Suppressor macrophage (primary cell): ENCODE results near the gene CMSS1.
"Not testable (repeated sequence)": the region's sequence is repeated elsewhere in the genome, so short reads cannot be mapped to it uniquely, and the experiment has no call there.

ENCODE experiments used
- DNase-seq, 4 experiments: peaks; one replicate each; pipeline ENCODE4 v3.0.0-alpha.2; 2020 to 2022

CMSS1 gene

DNA sequence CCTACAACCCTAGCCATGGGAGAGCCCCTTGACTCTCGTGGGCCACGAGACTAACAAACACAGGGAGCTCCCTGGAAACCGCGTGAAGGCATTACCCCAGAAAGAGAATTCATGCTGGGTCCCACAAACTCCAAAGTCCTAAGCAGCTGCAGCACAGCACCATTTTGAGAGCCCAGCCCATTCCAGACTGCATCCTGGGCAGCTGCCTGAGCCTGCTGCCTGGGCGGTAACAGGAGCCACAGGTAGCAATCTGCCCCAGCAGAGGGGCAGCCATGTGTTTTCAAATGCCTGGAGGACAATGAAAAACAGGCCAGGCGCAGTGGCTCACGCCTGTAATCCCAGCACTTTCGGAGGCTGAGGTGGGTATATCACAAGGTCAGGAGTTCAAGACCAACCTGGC, 380.2 kb downstream of the CMSS1 start:
- DNase-seq = no peak

GRCh38 chr3:100198579-100199269, 381.1 kb downstream of the CMSS1 start:
- no peak for DNase-seq

- no peak for DNase-seq
Observed at GRCh38 chr3:100205171-100205570, 387.5 kb downstream of the CMSS1 start.

DNA sequence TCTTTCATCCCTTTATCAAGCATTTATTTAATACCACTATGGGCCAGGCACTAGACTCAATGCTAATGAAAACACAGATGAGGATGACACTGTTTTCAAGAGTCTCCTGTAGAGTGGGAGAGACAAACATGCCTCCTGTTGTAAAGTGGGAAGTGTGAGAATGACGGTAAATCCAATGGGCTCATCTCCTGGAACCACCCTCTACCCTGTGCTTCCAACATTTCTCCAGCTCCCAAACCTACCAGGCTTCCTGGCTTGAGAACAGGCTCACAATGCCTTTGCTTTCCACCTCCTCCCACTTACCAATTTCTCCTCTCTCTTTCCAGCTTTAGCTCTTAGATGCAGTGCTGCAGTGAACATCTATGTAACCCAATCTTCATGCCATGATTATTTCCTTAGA, 389.0 kb downstream of the CMSS1 start:
- DNase-seq = no peak

GRCh38 chr3:100207886-100208285, 390.2 kb downstream of the CMSS1 start:
- no peak for DNase-seq

DNA sequence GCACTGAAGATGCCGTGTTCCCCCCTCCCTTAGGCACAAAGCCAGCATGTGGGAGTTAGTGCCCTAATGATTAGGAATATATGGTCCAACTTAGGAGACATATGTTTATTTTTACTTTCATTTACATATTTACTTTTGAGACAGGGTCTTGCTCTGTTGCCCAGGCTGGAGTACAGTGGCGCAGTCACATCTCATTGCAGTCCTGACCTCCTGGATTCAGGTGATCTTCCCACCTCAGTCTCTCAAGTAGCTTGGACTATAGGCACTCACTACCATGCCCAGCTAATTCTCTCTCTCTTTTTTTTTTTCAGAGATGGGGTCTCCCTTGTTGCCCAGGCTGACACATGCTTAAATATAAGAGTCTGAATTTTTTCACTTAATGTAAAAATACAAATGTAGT, 391.5 kb downstream of the CMSS1 start:
- DNase-seq = no peak

DNA sequence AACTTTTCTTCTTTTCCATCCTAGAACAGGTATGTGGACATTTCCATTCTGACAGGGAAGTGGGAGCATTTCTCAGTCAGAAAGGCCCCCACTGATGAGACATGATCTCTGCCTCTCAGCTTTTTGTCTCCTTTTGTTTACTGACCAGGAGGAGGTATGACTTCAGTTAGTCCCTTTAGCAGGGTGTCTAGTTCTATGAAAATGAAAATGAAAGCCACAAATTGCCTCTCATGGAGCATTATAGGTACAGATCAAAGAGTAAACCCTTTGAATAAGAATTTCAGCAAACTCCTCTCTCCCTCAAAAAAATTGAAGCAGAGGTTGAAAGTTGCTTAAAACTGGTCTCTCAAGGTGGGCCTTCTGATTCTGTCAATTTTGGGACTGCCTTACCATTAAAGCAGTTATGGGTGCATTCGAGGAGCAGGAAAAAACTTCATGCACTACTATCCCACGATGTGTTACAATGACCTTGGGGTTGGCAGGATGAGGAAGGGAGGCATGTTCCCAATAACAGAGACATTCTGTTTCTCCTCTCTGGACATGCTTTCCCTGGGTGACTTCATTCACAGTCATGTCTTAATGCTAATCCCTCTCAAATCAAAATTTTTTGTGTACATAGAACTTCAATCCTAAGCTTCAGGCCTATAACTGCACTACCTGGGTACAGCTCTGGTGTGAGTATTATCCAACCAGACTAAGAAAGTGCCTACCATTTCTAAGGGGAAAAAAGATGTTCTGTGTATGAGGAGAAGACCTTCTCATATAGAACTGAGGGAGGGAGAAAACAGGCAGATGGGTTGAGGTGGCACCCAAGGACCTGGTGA, 392.5 kb downstream of the CMSS1 start:
- DNase-seq = no peak

GRCh38 chr3:100210772-100211135, 393.1 kb downstream of the CMSS1 start:
- no peak for DNase-seq

DNA sequence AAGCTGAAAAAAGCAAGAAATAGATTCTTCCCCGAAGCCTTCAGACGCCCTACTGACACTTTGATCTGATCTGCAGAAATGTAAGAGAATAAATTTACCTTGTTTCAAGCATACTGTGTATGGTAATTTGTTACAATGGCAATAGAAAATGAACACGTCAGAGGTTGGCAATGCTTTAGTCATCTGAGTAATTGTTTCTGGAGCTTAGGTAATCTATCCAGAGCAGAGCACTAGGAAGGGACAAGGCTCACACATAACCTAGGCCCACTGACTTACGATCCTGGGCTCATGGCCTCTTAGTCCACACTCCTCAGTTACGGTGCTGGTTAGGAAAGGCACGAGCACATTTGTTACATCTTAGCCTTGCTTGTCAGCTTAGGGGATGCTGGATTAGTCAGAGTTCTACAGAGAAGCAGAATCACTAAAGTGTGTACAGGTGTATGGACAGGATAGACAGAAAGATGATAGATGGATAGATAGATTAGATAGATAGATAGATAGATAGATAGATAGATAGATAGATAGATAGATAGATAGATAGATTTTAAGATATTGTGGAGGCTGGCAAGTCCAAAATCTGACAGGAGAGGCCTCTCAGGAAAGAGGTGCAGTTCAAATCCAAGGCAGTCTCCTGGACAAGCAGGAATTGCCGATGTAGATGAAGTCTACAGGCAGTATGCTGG, 396.4 kb downstream of the CMSS1 start:
- no peak for DNase-seq

- DNase-seq = no peak
Observed at GRCh38 chr3:100214574-100214964, 396.9 kb downstream of the CMSS1 start.

DNA sequence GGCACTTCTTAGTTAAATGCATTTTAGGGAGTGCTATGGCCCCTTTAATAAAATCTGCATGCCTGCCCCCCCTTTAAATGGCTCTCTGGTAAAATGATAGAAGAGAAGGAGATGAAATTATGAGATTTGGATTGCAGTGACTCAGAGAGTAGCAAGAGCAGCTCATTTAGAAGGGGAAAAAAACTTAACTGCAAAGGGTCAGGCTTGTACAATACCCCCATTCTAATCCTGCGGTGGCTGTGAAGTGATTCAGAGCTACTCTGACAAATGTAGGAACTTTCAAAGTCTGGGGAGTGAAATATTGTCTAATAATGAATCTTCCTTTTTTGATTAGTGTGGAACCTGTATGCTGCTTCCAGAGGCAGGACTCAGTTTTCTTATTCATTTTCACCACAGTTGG, 399.1 kb downstream of the CMSS1 start:
- no peak for DNase-seq

DNA sequence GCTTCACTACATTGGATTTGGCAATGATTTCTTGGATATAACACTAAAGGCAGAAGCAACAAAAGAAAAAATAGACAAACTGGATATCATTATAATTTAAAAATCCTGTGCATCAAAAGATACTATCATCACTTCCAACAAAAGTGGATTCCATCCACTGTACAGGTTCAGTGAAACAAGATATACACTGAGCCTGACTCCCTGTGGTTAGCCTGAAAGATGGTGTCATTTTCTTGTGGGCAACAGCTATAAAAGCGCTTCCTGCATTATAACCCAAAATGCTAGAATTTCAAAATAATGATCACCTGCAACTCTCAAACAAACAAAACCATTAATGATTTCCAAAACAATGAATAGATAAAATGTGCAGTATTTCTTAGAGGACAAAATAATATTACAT, 403.5 kb downstream of the CMSS1 start:
- DNase-seq = no peak

DNA sequence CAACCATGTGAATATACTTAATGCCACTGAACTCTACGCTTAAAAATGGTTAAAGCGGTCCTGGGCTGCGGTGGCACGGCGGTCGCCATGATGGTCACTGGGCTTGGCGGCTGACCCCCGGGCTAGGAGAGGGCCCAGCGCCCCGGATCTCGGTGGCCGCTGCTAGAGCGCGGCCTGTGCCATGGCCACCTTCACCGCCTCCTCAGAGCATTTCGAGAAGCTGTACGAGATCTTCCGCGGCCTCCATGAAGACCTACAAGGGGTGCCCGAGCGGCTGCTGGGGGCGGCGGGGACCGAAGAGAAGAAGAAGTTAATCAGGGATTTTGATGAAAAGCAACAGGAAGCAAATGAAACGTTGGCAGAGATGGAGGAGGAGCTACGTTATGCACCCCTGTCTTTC, 407.5 kb downstream of the CMSS1 start:
- no peak for DNase-seq

- DNase-seq = no peak
Observed at GRCh38 chr3:100225883-100226282, 408.2 kb downstream of the CMSS1 start.

DNA sequence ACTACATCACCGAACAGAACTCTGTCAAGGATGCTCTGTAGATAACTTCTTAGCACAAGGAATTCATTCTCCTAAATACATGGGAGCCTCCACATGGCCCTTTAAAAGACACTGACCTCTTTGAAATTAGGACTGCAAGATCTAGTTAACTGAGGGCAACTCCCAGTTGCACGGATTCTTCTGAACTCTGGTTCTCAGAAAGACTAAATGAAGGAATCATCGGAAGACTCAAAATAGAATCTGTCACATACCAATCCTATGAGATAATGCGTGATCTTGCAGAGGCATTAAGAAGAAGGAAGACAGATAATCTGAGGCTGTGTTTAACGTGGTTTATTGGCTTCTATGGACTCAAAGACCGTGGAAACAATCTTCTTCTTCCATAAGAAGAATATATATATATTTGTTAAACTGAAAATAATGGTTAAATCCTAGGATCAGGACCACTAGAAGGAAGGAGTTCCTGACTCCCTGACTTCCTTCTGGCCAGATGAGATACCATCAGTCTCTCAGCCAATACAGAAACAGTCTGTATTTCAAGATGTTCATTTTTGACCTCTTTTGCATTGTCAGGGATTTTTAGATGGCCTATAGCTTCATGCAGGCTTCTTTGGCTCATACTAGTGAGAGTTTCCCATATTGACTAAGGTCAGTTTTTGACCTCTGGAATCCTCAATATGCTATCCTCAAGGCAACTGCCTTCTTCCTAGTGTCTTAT, 409.2 kb downstream of the CMSS1 start:
- DNase-seq = no peak

GRCh38 chr3:100227511-100227921, 409.9 kb downstream of the CMSS1 start:
- no peak for DNase-seq

- DNase-seq = no peak
Observed at GRCh38 chr3:100228247-100228646, 410.6 kb downstream of the CMSS1 start.

DNA sequence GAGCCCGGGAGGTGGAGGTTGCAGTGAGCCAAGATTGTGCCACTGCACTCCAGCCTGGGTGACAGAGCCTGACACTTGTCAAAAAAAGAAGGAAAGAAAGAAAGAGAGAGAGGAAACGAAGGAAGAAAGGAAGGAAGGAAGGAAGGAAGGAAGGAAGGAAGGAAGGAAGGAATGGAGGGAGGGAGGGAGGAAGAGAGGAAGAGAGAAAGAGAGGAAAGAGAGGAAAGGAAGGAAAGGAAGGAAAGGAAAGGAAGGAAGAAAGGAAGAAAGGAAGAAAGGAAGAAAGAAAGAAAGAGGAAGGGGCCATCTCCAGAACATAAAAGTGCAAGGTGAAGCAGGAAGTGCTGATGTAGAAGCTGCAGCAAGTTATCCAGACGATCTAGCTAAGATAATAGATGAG, 411.5 kb downstream of the CMSS1 start:
- not testable (repeated sequence) for DNase-seq

- no peak for DNase-seq
Observed at GRCh38 chr3:100230710-100231109, 413.0 kb downstream of the CMSS1 start.
